Lower leg skin (tissue), 3 donors: Measurements from ENCODE around the gene ERMAP.

Source experiments
- CTCF ChIP-seq, 3 donors: fragments of 450-650 bp; IDR thresholded peaks; one replicate each; pipeline ENCODE4 v1.5.1; 2016; ENCODE audit warnings: antibody characterized with exemption in 3 of 3, mild to moderate bottlenecking in 3 of 3, moderate library complexity in 2 of 3
- POLR2A ChIP-seq, 2 donors: fragments of 450-650 bp; IDR thresholded peaks; one replicate each; pipeline ENCODE4 v1.6.1; 2016 to 2017; ENCODE audit warnings: antibody characterized with exemption in 2 of 2, mild to moderate bottlenecking in 1 of 2, moderate library complexity in 1 of 2

GRCh38 chr1:42806171-42806570, 10.8 kb upstream of the ERMAP start:
- no peak for TF ChIP-seq CTCF (IDR thresholded peaks at IDR 0.05)
- no peak for TF ChIP-seq POLR2A (IDR thresholded peaks at IDR 0.05)
